Measurements from ENCODE around the gene CUL3. TPM values are rescaled to one million over a fixed set of nuclear protein-coding genes. Genes with fewer than 3 reads are reported as not detected.
A peak's percentile ranks its signal among the peaks of the same experiment; 100 is the strongest.

CUL3 gene
- total RNA-seq, result 10 to 100 TPM; 68.9 to 88.4 (median 77.7) TPM

- peak; percentile 100 for DNase-seq (ENCODE audit: low spot score in 2 of 2)
- peak within 1 kb of the TSS; percentile 73 for H3K4me3 ChIP-seq
- H3K27ac ChIP-seq, result peak within 1 kb of the TSS; percentile 95
- no peaks in the 10 kb centered on the region for H3K9me3 ChIP-seq
- H3K4me1 ChIP-seq, result peaks cover 36% of the 10 kb centered on the region
- WGBS, result 1% methylated on average over 43 of the region's 68 CpGs
- TF ChIP-seq EP300 (IDR thresholded peaks at IDR 0.05) (no peak), POLR2A (IDR thresholded peaks at IDR 0.05) (peak; percentile 80 to 87), POLR2AphosphoS5 (IDR thresholded peaks at IDR 0.05) (peak in 2 of 3 donors; percentile 15 to 91), CTCF (IDR thresholded peaks at IDR 0.05) (no peak)
- no peaks in the 10 kb centered on the region for H3K36me3 ChIP-seq
- no peaks in the 10 kb centered on the region for H3K27me3 ChIP-seq
Observed at GRCh38 chr2:224585211-224586088, at the start of gene CUL3. Gene CUL3, minus strand, starts transcription at chr2:224585363. Its CDS starts 354 bp downstream, at chr2:224585009.

- H3K36me3 ChIP-seq, result no peaks in the 10 kb centered on the region
- TF ChIP-seq POLR2AphosphoS5 (IDR thresholded peaks at IDR 0.05) (no peak), EP300 (IDR thresholded peaks at IDR 0.05) (no peak), CTCF (IDR thresholded peaks at IDR 0.05) (no peak), POLR2A (IDR thresholded peaks at IDR 0.05) (no peak)
- WGBS, result 68% methylated on average over 6 of the region's 6 CpGs
- no peaks in the 10 kb centered on the region for H3K4me1 ChIP-seq
- no peak overlapping the region for H3K27ac ChIP-seq
- DNase-seq (ENCODE audit: low spot score in 2 of 2), result no peak
- no peaks in the 10 kb centered on the region for H3K9me3 ChIP-seq
- no peaks in the 10 kb centered on the region for H3K27me3 ChIP-seq
- H3K4me3 ChIP-seq, result no peak overlapping the region
Observed at GRCh38 chr2:224630659-224631550, 45.7 kb upstream of the CUL3 start.

DNA sequence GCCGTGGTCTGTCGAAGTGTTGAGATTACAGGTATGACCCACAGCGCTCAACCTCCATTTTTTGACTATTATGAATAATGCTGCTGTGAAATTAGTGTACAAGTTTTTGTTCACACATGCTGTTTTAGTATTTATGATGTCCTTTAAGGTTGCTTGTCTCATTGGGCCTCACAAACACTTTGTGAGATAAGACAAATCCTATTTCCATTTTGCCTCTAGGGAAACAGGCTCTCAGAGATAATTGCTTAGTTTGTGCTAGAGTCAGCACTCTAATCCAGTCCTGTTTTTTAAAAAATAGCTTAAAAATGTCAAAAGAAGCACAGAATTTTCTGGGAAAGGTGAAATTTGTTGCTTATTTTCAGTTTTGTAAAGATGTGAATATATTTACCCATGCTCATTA, 43.3 kb upstream of the CUL3 start:
- H3K4me1 ChIP-seq, result no peaks in the 10 kb centered on the region
- WGBS, result 72% methylated on average over 3 of the region's 3 CpGs
- TF ChIP-seq CTCF (IDR thresholded peaks at IDR 0.05), result no peak
- H3K9me3 ChIP-seq, result no peaks in the 10 kb centered on the region
- no peak overlapping the region for H3K27ac ChIP-seq
- no peak overlapping the region for H3K4me3 ChIP-seq
- H3K27me3 ChIP-seq, result no peaks in the 10 kb centered on the region
- no peak for DNase-seq (ENCODE audit: low spot score in 2 of 2)
- no peaks in the 10 kb centered on the region for H3K36me3 ChIP-seq

GRCh38 chr2:224626735-224627134, 41.6 kb upstream of the CUL3 start:
- Histone ChIP-seq H3K27ac (no peak overlapping the region), H3K9me3 (no peaks in the 10 kb centered on the region), H3K36me3 (no peaks in the 10 kb centered on the region), H3K4me1 (no peaks in the 10 kb centered on the region), H3K4me3 (no peak overlapping the region), H3K27me3 (no peaks in the 10 kb centered on the region)
- TF ChIP-seq POLR2A (IDR thresholded peaks at IDR 0.05) (no peak), POLR2AphosphoS5 (IDR thresholded peaks at IDR 0.05) (no peak), CTCF (IDR thresholded peaks at IDR 0.05) (no peak), EP300 (IDR thresholded peaks at IDR 0.05) (no peak)
- WGBS, result 70% methylated on average over 4 of the region's 4 CpGs
- DNase-seq (ENCODE audit: low spot score in 2 of 2), result no peak
